ENCODE data around the gene ISG20.
A peak's percentile ranks its signal among the peaks of the same experiment; 100 is the strongest.

The ISG20 gene

GRCh38 chr15:88638626-88639372 is at the start of gene ISG20:
Gene ISG20, plus strand, starts transcription at chr15:88639016. Its CDS starts 351 bp downstream, at chr15:88639367.
- no peaks in the 10 kb centered on the region for H3K9me3 ChIP-seq (ENCODE audit: insufficient read depth, low read length)
- H3K4me1 ChIP-seq (ENCODE audit: low read length) = peaks cover 87% of the 10 kb centered on the region
- H2AFZ ChIP-seq (ENCODE audit: low read depth, low read length) = no peak within 1 kb of the TSS
- peaks cover 51% of the 10 kb centered on the region for H3K79me2 ChIP-seq (ENCODE audit: low read length)
- H3K27me3 ChIP-seq (ENCODE audit: low read depth, low read length) = no peaks in the 10 kb centered on the region
- TF ChIP-seq EZH2phosphoT487 (IDR thresholded peaks at IDR 0.05; ENCODE audit: low read depth) (no peak), CTCF (IDR thresholded peaks at IDR 0.05; ENCODE audit: low read depth, low read length) (peak; percentile 27)
- H3K27ac ChIP-seq (ENCODE audit: low read length) = peak within 1 kb of the TSS; percentile 99
- H3K4me2 ChIP-seq (ENCODE audit: low read length) = peak within 1 kb of the TSS; percentile 90
- peak within 1 kb of the TSS; percentile 94 for H3K9ac ChIP-seq (ENCODE audit: low read length)
- no peaks in the 10 kb centered on the region for H4K20me1 ChIP-seq (ENCODE audit: insufficient read depth, low read length)
- peaks cover 31% of the 10 kb centered on the region for H3K36me3 ChIP-seq (replicated peaks; ENCODE audit: low read depth, low read length)
- H3K4me3 ChIP-seq (ENCODE audit: low read length) = peak within 1 kb of the TSS; percentile 76

GRCh38 chr15:88590759-88591158 is 48.1 kb upstream of the ISG20 start:
- Histone ChIP-seq H3K9me3 (ENCODE audit: insufficient read depth, low read length) (peaks cover 4% of the 10 kb centered on the region; the same call in 1 of the 2 replicates), H2AFZ (ENCODE audit: low read depth, low read length) (no peak overlapping the region), H3K4me3 (ENCODE audit: low read length) (no peak overlapping the region), H4K20me1 (ENCODE audit: insufficient read depth, low read length) (no peaks in the 10 kb centered on the region), H3K79me2 (ENCODE audit: low read length) (no peaks in the 10 kb centered on the region), H3K4me1 (ENCODE audit: low read length) (peaks cover 21% of the 10 kb centered on the region), H3K27ac (ENCODE audit: low read length) (no peak overlapping the region), H3K27me3 (ENCODE audit: low read depth, low read length) (peaks cover 14% of the 10 kb centered on the region; the same call in 1 of the 2 replicates), H3K4me2 (ENCODE audit: low read length) (no peak overlapping the region), H3K36me3 (replicated peaks; ENCODE audit: low read depth, low read length) (no peaks in the 10 kb centered on the region), H3K9ac (ENCODE audit: low read length) (no peak overlapping the region)
- TF ChIP-seq CTCF (IDR thresholded peaks at IDR 0.05; ENCODE audit: low read depth, low read length) (no peak), EZH2phosphoT487 (IDR thresholded peaks at IDR 0.05; ENCODE audit: low read depth) (no peak)

DNA sequence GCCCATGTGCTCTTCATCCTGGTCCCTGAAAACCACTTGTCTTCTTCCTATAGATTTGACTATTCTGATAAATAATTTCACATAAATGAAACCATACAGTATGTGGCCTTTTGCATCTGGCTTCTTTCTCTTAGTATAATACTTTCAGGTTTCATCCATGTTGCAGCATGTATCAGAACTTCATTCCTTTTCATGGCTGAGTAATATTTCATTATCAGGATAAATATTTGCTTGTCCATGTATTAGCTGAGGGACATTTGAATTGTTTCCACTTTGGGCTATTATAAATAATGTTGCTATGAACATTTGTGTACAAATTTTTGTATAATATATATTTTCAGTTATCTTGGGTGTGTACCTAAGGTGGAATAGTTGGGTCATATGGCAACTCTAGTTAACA is 47.4 kb upstream of the ISG20 start:
- H2AFZ ChIP-seq (ENCODE audit: low read depth, low read length) = no peak overlapping the region
- H3K79me2 ChIP-seq (ENCODE audit: low read length) = no peaks in the 10 kb centered on the region
- peaks cover 17% of the 10 kb centered on the region for H3K4me1 ChIP-seq (ENCODE audit: low read length)
- no peak overlapping the region for H3K9ac ChIP-seq (ENCODE audit: low read length)
- H3K4me2 ChIP-seq (ENCODE audit: low read length) = no peak overlapping the region
- H3K36me3 ChIP-seq (replicated peaks; ENCODE audit: low read depth, low read length) = no peaks in the 10 kb centered on the region
- TF ChIP-seq CTCF (IDR thresholded peaks at IDR 0.05; ENCODE audit: low read depth, low read length) (no peak), EZH2phosphoT487 (IDR thresholded peaks at IDR 0.05; ENCODE audit: low read depth) (no peak)
- no peak overlapping the region for H3K4me3 ChIP-seq (ENCODE audit: low read length)
- no peak overlapping the region for H3K27ac ChIP-seq (ENCODE audit: low read length)
- peaks cover 4% of the 10 kb centered on the region; the same call in 1 of the 2 replicates for H3K9me3 ChIP-seq (ENCODE audit: insufficient read depth, low read length)
- H4K20me1 ChIP-seq (ENCODE audit: insufficient read depth, low read length) = no peaks in the 10 kb centered on the region
- peaks cover 14% of the 10 kb centered on the region; the same call in 1 of the 2 replicates for H3K27me3 ChIP-seq (ENCODE audit: low read depth, low read length)

DNA sequence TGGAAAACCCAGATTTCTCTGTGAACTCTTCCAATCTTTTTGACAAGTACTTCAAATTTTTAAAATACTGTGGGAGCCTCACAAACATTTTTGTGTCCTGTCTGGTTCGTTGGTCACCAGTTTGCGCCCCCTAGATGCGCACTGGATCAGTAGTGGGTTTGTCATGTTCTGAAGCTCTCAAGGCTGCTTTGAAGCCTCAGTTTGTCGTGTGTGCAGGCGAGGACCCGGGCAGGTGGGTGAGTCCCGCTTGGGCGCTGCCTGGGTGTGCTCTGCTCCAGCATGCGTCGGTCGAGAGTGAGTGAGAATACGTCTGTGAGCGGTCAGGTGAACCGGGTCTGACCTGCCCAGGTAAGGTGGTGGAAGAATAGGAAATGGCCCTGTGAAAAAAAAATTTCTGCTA is 34.9 kb upstream of the ISG20 start:
- no peak overlapping the region for H3K9ac ChIP-seq (ENCODE audit: low read length)
- H2AFZ ChIP-seq (ENCODE audit: low read depth, low read length) = no peak overlapping the region
- H4K20me1 ChIP-seq (ENCODE audit: insufficient read depth, low read length) = no peaks in the 10 kb centered on the region
- H3K4me2 ChIP-seq (ENCODE audit: low read length) = no peak overlapping the region
- H3K27ac ChIP-seq (ENCODE audit: low read length) = no peak overlapping the region
- no peaks in the 10 kb centered on the region for H3K9me3 ChIP-seq (ENCODE audit: insufficient read depth, low read length)
- no peaks in the 10 kb centered on the region for H3K36me3 ChIP-seq (replicated peaks; ENCODE audit: low read depth, low read length)
- H3K79me2 ChIP-seq (ENCODE audit: low read length) = no peaks in the 10 kb centered on the region
- H3K4me3 ChIP-seq (ENCODE audit: low read length) = no peak overlapping the region
- peak; percentile 28; the same call in 1 of the 2 replicates for TF ChIP-seq CTCF (IDR thresholded peaks at IDR 0.05; ENCODE audit: low read depth, low read length)
- TF ChIP-seq EZH2phosphoT487 (IDR thresholded peaks at IDR 0.05; ENCODE audit: low read depth) = no peak
- peaks cover 17% of the 10 kb centered on the region for H3K4me1 ChIP-seq (ENCODE audit: low read length)
- H3K27me3 ChIP-seq (ENCODE audit: low read depth, low read length) = peaks cover 13% of the 10 kb centered on the region; the same call in 1 of the 2 replicates
